ENCODE results near the gene TNFRSF12A.
A peak's percentile ranks its signal among the peaks of the same experiment; 100 is the strongest.

DNA sequence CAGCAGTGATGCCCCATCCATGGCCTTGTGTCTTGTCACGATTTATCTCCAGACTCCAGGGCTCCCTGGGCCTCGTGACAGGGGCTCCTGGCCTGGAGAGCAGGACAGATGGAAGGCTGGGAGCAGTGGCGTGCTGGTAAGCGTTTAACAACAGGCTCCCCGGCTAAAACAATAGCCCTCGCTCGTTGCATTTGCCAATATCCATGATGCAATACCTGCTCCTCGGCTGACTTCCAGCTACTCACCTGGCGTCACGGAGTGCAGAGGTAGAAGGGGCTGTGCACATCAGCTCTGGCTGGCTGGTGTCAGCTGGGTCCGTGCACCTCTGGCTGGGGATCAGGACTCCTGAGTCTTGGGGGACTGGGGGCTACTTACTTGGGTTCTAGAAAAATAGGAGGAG is 18.1 kb downstream of the TNFRSF12A start:
- TF ChIP-seq, protein P1, sequence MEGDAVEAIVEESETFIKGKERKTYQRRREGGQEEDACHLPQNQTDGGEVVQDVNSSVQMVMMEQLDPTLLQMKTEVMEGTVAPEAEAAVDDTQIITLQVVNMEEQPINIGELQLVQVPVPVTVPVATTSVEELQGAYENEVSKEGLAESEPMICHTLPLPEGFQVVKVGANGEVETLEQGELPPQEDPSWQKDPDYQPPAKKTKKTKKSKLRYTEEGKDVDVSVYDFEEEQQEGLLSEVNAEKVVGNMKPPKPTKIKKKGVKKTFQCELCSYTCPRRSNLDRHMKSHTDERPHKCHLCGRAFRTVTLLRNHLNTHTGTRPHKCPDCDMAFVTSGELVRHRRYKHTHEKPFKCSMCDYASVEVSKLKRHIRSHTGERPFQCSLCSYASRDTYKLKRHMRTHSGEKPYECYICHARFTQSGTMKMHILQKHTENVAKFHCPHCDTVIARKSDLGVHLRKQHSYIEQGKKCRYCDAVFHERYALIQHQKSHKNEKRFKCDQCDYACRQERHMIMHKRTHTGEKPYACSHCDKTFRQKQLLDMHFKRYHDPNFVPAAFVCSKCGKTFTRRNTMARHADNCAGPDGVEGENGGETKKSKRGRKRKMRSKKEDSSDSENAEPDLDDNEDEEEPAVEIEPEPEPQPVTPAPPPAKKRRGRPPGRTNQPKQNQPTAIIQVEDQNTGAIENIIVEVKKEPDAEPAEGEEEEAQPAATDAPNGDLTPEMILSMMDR (IDR thresholded peaks at IDR 0.05; ENCODE audit: control extremely low read depth in 1 of 3, insufficient read depth in 1 of 3, low read depth in 1 of 3, low read length in 3 of 3), result no peak
- TF ChIP-seq CREB1 (IDR thresholded peaks at IDR 0.05) (peak; percentile 35; the same call in 1 of the 2 replicates), POLR2AphosphoS5 (IDR thresholded peaks at IDR 0.05; ENCODE audit: low read depth, low read length) (peak; percentile 49; the same call in 1 of the 2 replicates)
- TF ChIP-seq, protein P2, sequence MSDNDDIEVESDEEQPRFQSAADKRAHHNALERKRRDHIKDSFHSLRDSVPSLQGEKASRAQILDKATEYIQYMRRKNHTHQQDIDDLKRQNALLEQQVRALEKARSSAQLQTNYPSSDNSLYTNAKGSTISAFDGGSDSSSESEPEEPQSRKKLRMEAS (IDR thresholded peaks at IDR 0.05), result peak; percentile 20
